Mesenchymal stem cell (in vitro differentiated cells and primary cell): ENCODE results near the gene CAPSL.

ENCODE experiments used
- DNase-seq: peaks from one replicate; pipeline ENCODE4 v3.0.0-alpha.2; 2013
- H2AFZ ChIP-seq: one replicate; pipeline ENCODE4 v1.6.1; 2013; ENCODE audit warnings: low read depth, mild to moderate bottlenecking, control low read depth, inconsistent platforms, low read length, moderate library complexity
- H2AK5ac ChIP-seq: 2 replicates; pipeline ENCODE4 v1.6.1; 2013; ENCODE audit warnings: low read length, moderate library complexity, mild to moderate bottlenecking, inconsistent platforms; ENCODE audit not compliant: severe bottlenecking
- H2BK120ac ChIP-seq: one replicate; pipeline ENCODE4 v1.6.1; 2013; ENCODE audit warnings: low read depth, mild to moderate bottlenecking, inconsistent platforms, low read length, moderate library complexity
- H2BK12ac ChIP-seq, 2 experiments: one replicate each; pipeline ENCODE4 v1.6.1; 2013; ENCODE audit warnings: inconsistent platforms in 2 of 2, low read length in 2 of 2, mild to moderate bottlenecking in 2 of 2, moderate library complexity in 2 of 2, control low read depth in 1 of 2
- H2BK15ac ChIP-seq: one replicate; pipeline ENCODE4 v1.6.1; 2013; ENCODE audit warnings: mild to moderate bottlenecking, low read depth, inconsistent platforms; ENCODE audit not compliant: poor library complexity, severe bottlenecking
- H2BK5ac ChIP-seq: 2 replicates; pipeline ENCODE4 v1.6.1; 2013; ENCODE audit warnings: low read depth, mild to moderate bottlenecking, low read length, control low read depth, inconsistent platforms; ENCODE audit not compliant: poor library complexity, severe bottlenecking
- H3K14ac ChIP-seq, 2 experiments: one replicate each; pipeline ENCODE4 v1.6.1; 2013; ENCODE audit warnings: inconsistent platforms in 2 of 2, low read length in 2 of 2, control low read depth in 1 of 2, mild to moderate bottlenecking in 1 of 2, moderate library complexity in 1 of 2
- H3K18ac ChIP-seq, 2 experiments: one replicate each; pipeline ENCODE4 v1.6.1; 2013; ENCODE audit warnings: inconsistent platforms in 2 of 2, low read length in 2 of 2, control low read depth in 1 of 2, low read depth in 1 of 2, mild to moderate bottlenecking in 1 of 2
- H3K23ac ChIP-seq, 2 experiments: one replicate each; pipeline ENCODE4 v1.6.1; 2013; ENCODE audit warnings: inconsistent platforms in 2 of 2, low read length in 2 of 2, mild to moderate bottlenecking in 2 of 2, moderate library complexity in 2 of 2, control low read depth in 1 of 2
- H3K27ac ChIP-seq: 2 replicates; pipeline ENCODE4 v1.5.1; 2013; ENCODE audit warnings: mild to moderate bottlenecking, moderate library complexity, low read length, control low read depth, inconsistent platforms; ENCODE audit not compliant: poor library complexity, severe bottlenecking
- H3K27me3 ChIP-seq, 2 experiments: 2 replicates each; pipeline versions ENCODE4 v1.6.1 to v1.7.0; 2013; ENCODE audit warnings: low read length in 2 of 2, mild to moderate bottlenecking in 2 of 2, moderate library complexity in 2 of 2, control low read depth in 1 of 2, inconsistent platforms in 1 of 2; ENCODE audit not compliant: control insufficient read depth in 1 of 2, insufficient read depth in 1 of 2
- H3K36me3 ChIP-seq, 2 experiments: 2 replicates each; pipeline versions ENCODE4 v1.6.1 to v1.7.0; 2013; ENCODE audit warnings: low read length in 2 of 2, control low read depth in 1 of 2, inconsistent platforms in 1 of 2, low read depth in 1 of 2, mild to moderate bottlenecking in 1 of 2; ENCODE audit not compliant: insufficient read depth in 2 of 2, control insufficient read depth in 1 of 2
- H3K4ac ChIP-seq, 2 experiments: one replicate each; pipeline ENCODE4 v1.6.1; 2013; ENCODE audit warnings: inconsistent platforms in 2 of 2, low read length in 2 of 2, mild to moderate bottlenecking in 2 of 2, moderate library complexity in 2 of 2, control low read depth in 1 of 2, low read depth in 1 of 2
- H3K4me1 ChIP-seq: 2 replicates; pipeline ENCODE4 v1.6.1; 2013; ENCODE audit warnings: low read depth, low read length, control low read depth; ENCODE audit not compliant: control insufficient read depth, insufficient read depth
- H3K4me2 ChIP-seq: 2 replicates; pipeline ENCODE4 v1.6.1; 2013; ENCODE audit warnings: low read length, mild to moderate bottlenecking, inconsistent platforms; ENCODE audit not compliant: poor library complexity, severe bottlenecking
- H3K4me3 ChIP-seq, 2 experiments: 2 replicates each; pipeline versions ENCODE4 v1.5.1 to v1.7.0; 2013; ENCODE audit warnings: low read length in 2 of 2, mild to moderate bottlenecking in 2 of 2, control low read depth in 1 of 2, low read depth in 1 of 2; ENCODE audit not compliant: insufficient read depth in 1 of 2
- H3K79me1 ChIP-seq: replicated peaks from 2 replicates; pipeline ENCODE4 v1.6.1; 2013; ENCODE audit warnings: mild to moderate bottlenecking, control low read depth, low read length, inconsistent platforms; ENCODE audit not compliant: poor library complexity, severe bottlenecking
- H3K9ac ChIP-seq: 2 replicates; pipeline ENCODE4 v1.7.0; 2013; ENCODE audit warnings: mild to moderate bottlenecking, low read length, moderate library complexity
- H3K9me3 ChIP-seq: 2 replicates; pipeline ENCODE4 v1.7.0; 2013; ENCODE audit warnings: mild to moderate bottlenecking, low read length; ENCODE audit not compliant: control insufficient read depth
- H4K8ac ChIP-seq: one replicate; pipeline ENCODE4 v1.6.1; 2013; ENCODE audit warnings: inconsistent platforms, mild to moderate bottlenecking, low read length, moderate library complexity
- H4K91ac ChIP-seq: one replicate; pipeline ENCODE4 v1.6.1; 2013; ENCODE audit warnings: mild to moderate bottlenecking, low read length, inconsistent platforms
- WGBS: methylation state at CpG from one replicate; pipeline ENCODE4 v1.1.7; 2013; ENCODE audit warnings: mixed read lengths; 5-methylcytosine and 5-hydroxymethylcytosine counted together

The CAPSL gene

DNA sequence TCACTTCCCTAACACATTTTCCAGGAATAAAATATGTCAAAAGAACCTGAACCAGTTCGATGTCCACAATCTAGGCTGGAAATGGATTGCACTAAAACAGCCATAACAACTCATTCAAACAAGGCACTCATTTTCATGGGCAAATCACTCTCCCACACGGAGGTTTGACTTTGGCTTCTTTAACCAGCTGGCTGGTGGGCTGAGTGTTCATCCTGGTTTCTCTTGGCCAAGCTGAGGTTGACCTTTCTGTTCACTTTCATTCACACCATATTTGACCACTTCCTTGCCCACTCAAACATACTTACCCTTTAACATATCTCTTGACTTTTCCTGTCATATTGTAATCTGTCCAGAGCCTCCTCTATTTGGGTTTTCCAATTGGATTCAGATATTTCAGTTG, 76.3 kb downstream of the CAPSL start:
- Histone ChIP-seq H3K4ac (no peak overlapping the region), H3K9me3 (peaks cover 4% of the 10 kb centered on the region), H3K79me1 (no peaks in the 10 kb centered on the region), H4K8ac (peak overlapping the region; percentile 65), H3K4me3 (no peak overlapping the region), H3K23ac (no peak overlapping the region), H3K27ac (no peak overlapping the region), H3K9ac (no peak overlapping the region), H2AK5ac (no peak overlapping the region), H3K36me3 (no peaks in the 10 kb centered on the region), H2AFZ (no peak overlapping the region), H3K18ac (peak overlapping the region in 1 of 2 experiments; percentile 30), H2BK15ac (no peak overlapping the region), H2BK12ac (peak overlapping the region in 1 of 2 experiments; percentile 15), H4K91ac (no peak overlapping the region), H3K4me2 (no peak overlapping the region), H3K27me3 (no peaks in the 10 kb centered on the region), H2BK120ac (no peak overlapping the region), H3K14ac (no peak overlapping the region), H2BK5ac (no peak overlapping the region), H3K4me1 (no peaks in the 10 kb centered on the region)
- WGBS = 67% methylated on average over 2 of the region's 2 CpGs
- DNase-seq = no peak

GRCh38 chr5:35861718-35862117, 76.7 kb downstream of the CAPSL start:
- peaks cover 4% of the 10 kb centered on the region for H3K9me3 ChIP-seq
- no peak overlapping the region for H3K4me2 ChIP-seq
- 55% methylated on average over 1 of the region's 1 CpG for WGBS
- no peak overlapping the region for H3K18ac ChIP-seq
- H3K4me1 ChIP-seq = no peaks in the 10 kb centered on the region
- H2BK12ac ChIP-seq = no peak overlapping the region
- no peak overlapping the region for H2AK5ac ChIP-seq
- no peak overlapping the region for H3K9ac ChIP-seq
- H3K36me3 ChIP-seq = no peaks in the 10 kb centered on the region
- H2BK120ac ChIP-seq = no peak overlapping the region
- H3K23ac ChIP-seq = no peak overlapping the region
- no peak overlapping the region for H3K4me3 ChIP-seq
- H4K8ac ChIP-seq = no peak overlapping the region
- no peak overlapping the region for H3K14ac ChIP-seq
- H3K79me1 ChIP-seq = no peaks in the 10 kb centered on the region
- no peak overlapping the region for H4K91ac ChIP-seq
- peak; percentile 64 for DNase-seq
- H2BK15ac ChIP-seq = no peak overlapping the region
- H3K4ac ChIP-seq = no peak overlapping the region
- H2AFZ ChIP-seq = no peak overlapping the region
- no peak overlapping the region for H3K27ac ChIP-seq
- H2BK5ac ChIP-seq = no peak overlapping the region
- H3K27me3 ChIP-seq = no peaks in the 10 kb centered on the region

GRCh38 chr5:35860686-35861085, 77.7 kb downstream of the CAPSL start:
- Histone ChIP-seq H3K9ac (no peak overlapping the region), H3K23ac (no peak overlapping the region), H3K18ac (peak overlapping the region in 1 of 2 experiments; percentile 21), H4K91ac (no peak overlapping the region), H3K27ac (no peak overlapping the region), H2AK5ac (no peak overlapping the region), H3K4me1 (no peaks in the 10 kb centered on the region), H3K27me3 (no peaks in the 10 kb centered on the region), H2BK15ac (no peak overlapping the region), H3K79me1 (no peaks in the 10 kb centered on the region), H4K8ac (no peak overlapping the region), H3K9me3 (peaks cover 4% of the 10 kb centered on the region), H3K36me3 (no peaks in the 10 kb centered on the region), H2AFZ (no peak overlapping the region), H2BK120ac (no peak overlapping the region), H3K14ac (no peak overlapping the region), H2BK12ac (no peak overlapping the region), H3K4ac (no peak overlapping the region), H2BK5ac (no peak overlapping the region), H3K4me3 (no peak overlapping the region), H3K4me2 (no peak overlapping the region)
- 64% methylated on average over 1 of the region's 1 CpG for WGBS
- no peak for DNase-seq

DNA sequence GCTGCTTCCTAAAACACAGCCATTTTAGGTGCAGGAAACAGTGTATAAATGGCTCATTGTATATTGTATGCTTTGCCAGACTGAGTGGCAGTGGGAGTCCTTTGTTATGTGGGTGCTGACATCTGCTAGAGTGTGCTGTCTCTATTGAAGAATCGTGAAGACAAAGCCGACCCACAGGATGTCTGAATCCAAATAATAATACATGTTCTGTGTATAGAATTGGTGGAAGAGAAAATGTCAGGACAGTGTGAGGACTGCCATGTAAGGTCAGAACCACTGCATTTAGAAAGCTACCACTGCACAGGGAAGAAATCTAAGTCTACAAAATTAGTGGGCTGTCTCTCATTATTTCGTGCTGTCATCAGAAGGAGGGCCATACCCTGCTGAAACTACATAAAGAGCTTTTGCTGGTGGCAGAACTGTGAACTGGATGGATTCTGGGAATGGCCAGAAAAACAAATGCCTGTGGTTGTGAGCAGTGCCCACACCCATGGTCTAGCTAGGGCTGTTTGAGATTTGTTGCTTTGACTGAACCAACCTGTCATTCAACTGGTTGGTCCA, 79.2 kb downstream of the CAPSL start:
- Histone ChIP-seq H3K36me3 (no peaks in the 10 kb centered on the region), H3K27ac (no peak overlapping the region)

More for the DNA sequence above, 79.2 kb downstream of the CAPSL start:
- no peak overlapping the region for H2AK5ac ChIP-seq
- H2BK120ac ChIP-seq = no peak overlapping the region
- H3K27me3 ChIP-seq = no peaks in the 10 kb centered on the region
- no peak overlapping the region for H4K91ac ChIP-seq
- no peak overlapping the region for H3K9ac ChIP-seq
- no peak overlapping the region for H3K23ac ChIP-seq
- peak overlapping the region; percentile 57 to 73 for H3K18ac ChIP-seq
- 54% methylated on average over 3 of the region's 3 CpGs for WGBS
- peak overlapping the region; percentile 27 for H2AFZ ChIP-seq
- no peaks in the 10 kb centered on the region for H3K79me1 ChIP-seq
- no peak overlapping the region for H3K4me3 ChIP-seq
- peak overlapping the region; percentile 14 for H4K8ac ChIP-seq
- H2BK12ac ChIP-seq = peak overlapping the region in 1 of 2 experiments; percentile 31
- no peak overlapping the region for H3K4me2 ChIP-seq
- H3K4me1 ChIP-seq = no peaks in the 10 kb centered on the region
- H2BK5ac ChIP-seq = no peak overlapping the region
- H2BK15ac ChIP-seq = no peak overlapping the region
- H3K14ac ChIP-seq = no peak overlapping the region
- peak; percentile 41 for DNase-seq
- H3K9me3 ChIP-seq = peaks cover under 1% of the 10 kb centered on the region
- peak overlapping the region in 1 of 2 experiments; percentile 61 for H3K4ac ChIP-seq
